ENCODE measurements around the gene ZNF132.
A peak's percentile ranks its signal among the peaks of the same experiment; 100 is the strongest.

ZNF132 gene

DNA sequence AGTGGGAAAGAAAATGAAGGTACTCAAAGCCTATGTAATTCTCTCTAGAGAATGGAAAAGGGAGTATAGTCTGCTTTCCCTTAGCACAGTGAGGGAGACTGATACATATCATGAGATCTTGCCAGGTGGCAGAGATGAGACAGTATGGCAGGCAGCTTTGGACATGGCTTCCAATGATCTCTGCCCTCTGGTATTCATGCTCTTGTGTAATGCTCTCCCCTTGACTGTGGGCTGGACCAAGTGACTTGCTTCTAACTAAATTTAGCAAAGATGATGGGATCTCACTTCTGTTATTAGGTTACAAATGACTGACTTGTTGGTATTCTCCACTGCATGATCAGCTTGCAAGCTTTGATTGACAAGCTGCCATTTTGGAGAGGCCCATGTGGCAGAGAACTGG lies 10.2 kb downstream of the ZNF132 start:
- TF ChIP-seq YY1 (IDR thresholded peaks at IDR 0.05; ENCODE audit: insufficient read depth, insufficient read length) (no peak), ZNF274 (IDR thresholded peaks at IDR 0.05; ENCODE audit: low read depth, low read length) (no peak), SUZ12 (IDR thresholded peaks at IDR 0.05; ENCODE audit: extremely low read depth, insufficient read depth, insufficient read length) (no peak)
- no peak for DNase-seq (ENCODE audit: low read depth, low spot score)
- H3K36me3 ChIP-seq (ENCODE audit: insufficient read depth, insufficient read length, low read length) = peaks cover 42% of the 10 kb centered on the region
- H3K4me3 ChIP-seq (ENCODE audit: insufficient read length, low read depth) = no peak overlapping the region
- H3K4me1 ChIP-seq (ENCODE audit: insufficient read depth, insufficient read length) = no peaks in the 10 kb centered on the region
- no peaks in the 10 kb centered on the region for H3K27me3 ChIP-seq (ENCODE audit: insufficient read depth, insufficient read length)
- peaks cover 55% of the 10 kb centered on the region for H3K9me3 ChIP-seq (ENCODE audit: insufficient read depth, low read length)
- H3K9ac ChIP-seq (ENCODE audit: insufficient read length, low read depth) = no peak overlapping the region

GRCh38 chr19:58428617-58429016 lies 11.3 kb downstream of the ZNF132 start:
- no peak for DNase-seq (ENCODE audit: low read depth, low spot score)
- Histone ChIP-seq H3K4me1 (ENCODE audit: insufficient read depth, insufficient read length) (no peaks in the 10 kb centered on the region), H3K4me3 (ENCODE audit: insufficient read length, low read depth) (no peak overlapping the region), H3K36me3 (ENCODE audit: insufficient read depth, insufficient read length, low read length) (peaks cover 31% of the 10 kb centered on the region), H3K9me3 (ENCODE audit: insufficient read depth, low read length) (peaks cover 43% of the 10 kb centered on the region), H3K27me3 (ENCODE audit: insufficient read depth, insufficient read length) (no peaks in the 10 kb centered on the region), H3K9ac (ENCODE audit: insufficient read length, low read depth) (no peak overlapping the region)
- TF ChIP-seq SUZ12 (IDR thresholded peaks at IDR 0.05; ENCODE audit: extremely low read depth, insufficient read depth, insufficient read length) = no peak
- no peak for TF ChIP-seq YY1 (IDR thresholded peaks at IDR 0.05; ENCODE audit: insufficient read depth, insufficient read length)
- no peak for TF ChIP-seq ZNF274 (IDR thresholded peaks at IDR 0.05; ENCODE audit: low read depth, low read length)

GRCh38 chr19:58417071-58417470 lies 22.9 kb downstream of the ZNF132 start:
- H3K36me3 ChIP-seq (ENCODE audit: insufficient read depth, insufficient read length, low read length) = peaks cover 39% of the 10 kb centered on the region
- no peak for DNase-seq (ENCODE audit: low read depth, low spot score)
- H3K9me3 ChIP-seq (ENCODE audit: insufficient read depth, low read length) = no peaks in the 10 kb centered on the region

DNA sequence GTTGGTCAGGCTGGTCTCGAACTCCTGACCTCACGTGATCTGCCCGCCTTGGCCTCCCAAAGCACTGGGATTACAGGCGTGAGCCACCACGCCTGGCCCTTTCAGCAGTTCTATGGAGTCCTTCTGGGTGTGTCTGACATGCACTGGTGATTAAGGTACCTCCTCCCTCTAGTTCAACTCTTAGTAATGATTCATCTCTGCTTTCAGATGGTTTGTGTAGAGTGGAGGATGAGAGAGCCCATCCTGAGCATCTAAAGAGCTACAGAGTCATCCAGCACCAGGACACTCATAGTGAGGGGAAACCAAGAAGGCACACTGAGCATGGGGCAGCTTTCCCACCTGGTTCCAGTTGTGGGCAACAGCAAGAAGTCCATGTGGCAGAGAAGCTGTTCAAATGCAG lies 23.3 kb downstream of the ZNF132 start:
- H3K9me3 ChIP-seq (ENCODE audit: insufficient read depth, low read length) = no peaks in the 10 kb centered on the region
- no peak overlapping the region for H3K9ac ChIP-seq (ENCODE audit: insufficient read length, low read depth)
- H3K4me1 ChIP-seq (ENCODE audit: insufficient read depth, insufficient read length) = no peaks in the 10 kb centered on the region
- H3K4me3 ChIP-seq (ENCODE audit: insufficient read length, low read depth) = no peak overlapping the region
- no peak for TF ChIP-seq YY1 (IDR thresholded peaks at IDR 0.05; ENCODE audit: insufficient read depth, insufficient read length)
- TF ChIP-seq SUZ12 (IDR thresholded peaks at IDR 0.05; ENCODE audit: extremely low read depth, insufficient read depth, insufficient read length) = no peak
- no peak for TF ChIP-seq ZNF274 (IDR thresholded peaks at IDR 0.05; ENCODE audit: low read depth, low read length)
- DNase-seq (ENCODE audit: low read depth, low spot score) = no peak
- H3K27me3 ChIP-seq (ENCODE audit: insufficient read depth, insufficient read length) = no peaks in the 10 kb centered on the region
- peaks cover 39% of the 10 kb centered on the region for H3K36me3 ChIP-seq (ENCODE audit: insufficient read depth, insufficient read length, low read length)

More at GRCh38 chr19:58417071-58417470, 22.9 kb downstream of the ZNF132 start:
- H3K4me3 ChIP-seq (ENCODE audit: insufficient read length, low read depth) = no peak overlapping the region
- no peak overlapping the region for H3K9ac ChIP-seq (ENCODE audit: insufficient read length, low read depth)
- no peak for TF ChIP-seq SUZ12 (IDR thresholded peaks at IDR 0.05; ENCODE audit: extremely low read depth, insufficient read depth, insufficient read length)
- TF ChIP-seq YY1 (IDR thresholded peaks at IDR 0.05; ENCODE audit: insufficient read depth, insufficient read length) = no peak
- no peak for TF ChIP-seq ZNF274 (IDR thresholded peaks at IDR 0.05; ENCODE audit: low read depth, low read length)
- H3K27me3 ChIP-seq (ENCODE audit: insufficient read depth, insufficient read length) = no peaks in the 10 kb centered on the region
- no peaks in the 10 kb centered on the region for H3K4me1 ChIP-seq (ENCODE audit: insufficient read depth, insufficient read length)

GRCh38 chr19:58409010-58409790 lies 30.8 kb downstream of the ZNF132 start:
- DNase-seq (ENCODE audit: low read depth, low spot score) = no peak
- peak overlapping the region; percentile 96 for H3K4me3 ChIP-seq (ENCODE audit: insufficient read length, low read depth)

GRCh38 chr19:58408152-58409009 lies 31.6 kb downstream of the ZNF132 start, which contains the start of gene ZNF584:
ZNF584 (plus strand) TSS chr19:58408649; CDS start chr19:58409148, 499 bp downstream.
- TF ChIP-seq ZNF274 (IDR thresholded peaks at IDR 0.05; ENCODE audit: low read depth, low read length) = no peak
- TF ChIP-seq YY1 (IDR thresholded peaks at IDR 0.05; ENCODE audit: insufficient read depth, insufficient read length) = no peak
- no peak for TF ChIP-seq SUZ12 (IDR thresholded peaks at IDR 0.05; ENCODE audit: extremely low read depth, insufficient read depth, insufficient read length)
- peak; percentile 81 for DNase-seq (ENCODE audit: low read depth, low spot score)
- Histone ChIP-seq H3K4me3 (ENCODE audit: insufficient read length, low read depth) (peak within 1 kb of the TSS; percentile 96), H3K9me3 (ENCODE audit: insufficient read depth, low read length) (no peaks in the 10 kb centered on the region), H3K36me3 (ENCODE audit: insufficient read depth, insufficient read length, low read length) (peaks cover 4% of the 10 kb centered on the region), H3K27me3 (ENCODE audit: insufficient read depth, insufficient read length) (no peaks in the 10 kb centered on the region), H3K4me1 (ENCODE audit: insufficient read depth, insufficient read length) (peaks cover 2% of the 10 kb centered on the region), H3K9ac (ENCODE audit: insufficient read length, low read depth) (peak within 1 kb of the TSS; percentile 92)

More at GRCh38 chr19:58409010-58409790, 30.8 kb downstream of the ZNF132 start:
- H3K27me3 ChIP-seq (ENCODE audit: insufficient read depth, insufficient read length) = no peaks in the 10 kb centered on the region
- peak overlapping the region; percentile 92 for H3K9ac ChIP-seq (ENCODE audit: insufficient read length, low read depth)
- no peaks in the 10 kb centered on the region for H3K9me3 ChIP-seq (ENCODE audit: insufficient read depth, low read length)
- H3K36me3 ChIP-seq (ENCODE audit: insufficient read depth, insufficient read length, low read length) = peaks cover 4% of the 10 kb centered on the region
- TF ChIP-seq YY1 (IDR thresholded peaks at IDR 0.05; ENCODE audit: insufficient read depth, insufficient read length) = no peak
- peaks cover 2% of the 10 kb centered on the region for H3K4me1 ChIP-seq (ENCODE audit: insufficient read depth, insufficient read length)

DNA sequence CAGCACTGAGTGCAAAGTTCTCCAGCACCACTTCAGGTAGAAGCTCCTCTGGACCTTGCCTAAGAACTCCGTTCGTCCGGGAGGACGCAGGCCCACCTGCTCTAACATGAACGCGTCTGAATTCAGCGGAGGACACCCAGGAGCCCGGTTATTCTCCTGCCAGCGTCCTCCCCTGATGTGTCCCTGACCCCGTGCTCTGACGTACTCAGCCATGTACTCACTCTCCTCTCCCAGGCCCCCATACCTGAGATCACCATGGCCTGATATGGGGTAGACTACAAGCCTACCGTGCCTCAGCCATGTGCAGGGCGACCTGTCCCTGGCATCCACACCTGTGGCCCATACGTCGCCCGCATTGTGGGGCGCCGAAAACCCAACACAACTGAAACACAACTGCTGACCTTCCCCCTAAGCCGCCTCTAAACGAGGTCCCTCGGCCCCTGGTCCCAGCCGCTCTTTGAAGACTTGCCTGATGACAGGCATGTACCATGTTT lies 32.2 kb downstream of the ZNF132 start:
- H3K9me3 ChIP-seq (ENCODE audit: insufficient read depth, low read length) = no peaks in the 10 kb centered on the region
- TF ChIP-seq YY1 (IDR thresholded peaks at IDR 0.05; ENCODE audit: insufficient read depth, insufficient read length) = no peak
- TF ChIP-seq ZNF274 (IDR thresholded peaks at IDR 0.05; ENCODE audit: low read depth, low read length) = no peak
- no peak for TF ChIP-seq SUZ12 (IDR thresholded peaks at IDR 0.05; ENCODE audit: extremely low read depth, insufficient read depth, insufficient read length)
- DNase-seq (ENCODE audit: low read depth, low spot score) = no peak
- H3K4me3 ChIP-seq (ENCODE audit: insufficient read length, low read depth) = peak overlapping the region; percentile 96
- H3K36me3 ChIP-seq (ENCODE audit: insufficient read depth, insufficient read length, low read length) = peaks cover 4% of the 10 kb centered on the region
- H3K27me3 ChIP-seq (ENCODE audit: insufficient read depth, insufficient read length) = no peaks in the 10 kb centered on the region
- H3K4me1 ChIP-seq (ENCODE audit: insufficient read depth, insufficient read length) = peaks cover 2% of the 10 kb centered on the region
- peak overlapping the region; percentile 92 for H3K9ac ChIP-seq (ENCODE audit: insufficient read length, low read depth)
